Upper lobe of left lung (tissue), 4 donors: ENCODE measurements around the gene LSM14B.

Experiments used
- CTCF ChIP-seq, 6 experiments: fragments of 450-650 bp in 4 of 6; fragments of 200-600 bp in 2 of 6; sonication (generic) in 2 of 6; IDR thresholded peaks; one replicate each; pipeline ENCODE4 v1.5.1; 2016 to 2019; ENCODE audit warnings: antibody characterized with exemption in 6 of 6
- POLR2A ChIP-seq, 4 donors: fragments of 450-650 bp; IDR thresholded peaks; one replicate each; pipeline ENCODE4 v1.5.1; 2016 to 2017; ENCODE audit warnings: antibody characterized with exemption in 4 of 4, mild to moderate bottlenecking in 2 of 4
- POLR2AphosphoS5 ChIP-seq, 2 donors: sonication (generic); formaldehyde crosslinking; IDR thresholded peaks; one replicate each; pipeline ENCODE4 v1.5.1; 2017; ENCODE audit warnings: antibody characterized with exemption in 2 of 2

GRCh38 chr20:62177307-62177706, 55.0 kb downstream of the LSM14B start:
- no peak for TF ChIP-seq POLR2A (IDR thresholded peaks at IDR 0.05)
- TF ChIP-seq CTCF (IDR thresholded peaks at IDR 0.05): no peak
- no peak for TF ChIP-seq POLR2AphosphoS5 (IDR thresholded peaks at IDR 0.05)
